KMS-11 (cell line): ENCODE results near the gene HNRNPH2.
A peak's percentile ranks its signal among the peaks of the same experiment; 100 is the strongest.

Experiments used
- H2AFZ ChIP-seq: fragments of 200-600 bp; sonication (generic); 2 replicates; pipeline ENCODE4 v1.6.1; 2016; ENCODE audit warnings: antibody characterized with exemption, mixed run types, low read depth
- H3K27ac ChIP-seq: fragments of 200-600 bp; sonication (generic); 2 replicates; pipeline ENCODE4 v1.6.1; 2016; ENCODE audit warnings: mild to moderate bottlenecking, mixed run types
- H3K27me3 ChIP-seq: fragments of 200-600 bp; sonication (generic); 2 replicates; pipeline ENCODE4 v1.6.1; 2017; ENCODE audit warnings: mild to moderate bottlenecking, low read depth, mixed run types, moderate library complexity; ENCODE audit not compliant: insufficient read depth
- H3K36me3 ChIP-seq: fragments of 200-600 bp; sonication (generic); 2 replicates; pipeline ENCODE4 v1.6.1; 2017; ENCODE audit warnings: mild to moderate bottlenecking, mixed run types; ENCODE audit not compliant: insufficient read depth
- H3K4me1 ChIP-seq: fragments of 200-600 bp; sonication (generic); 2 replicates; pipeline ENCODE4 v1.6.1; 2016; ENCODE audit warnings: mild to moderate bottlenecking, low read depth, mixed run types; ENCODE audit not compliant: poor library complexity, severe bottlenecking
- H3K4me2 ChIP-seq: fragments of 200-600 bp; sonication (generic); 2 replicates; pipeline ENCODE4 v1.7.0; 2016; ENCODE audit warnings: mild to moderate bottlenecking, mixed run types
- H3K4me3 ChIP-seq: fragments of 200-600 bp; sonication (generic); IDR thresholded peaks from 2 replicates; pipeline ENCODE4 v1.6.1; 2017; ENCODE audit warnings: low read depth, low read length, mixed read lengths; ENCODE audit not compliant: insufficient read depth
- H3K79me2 ChIP-seq: fragments of 200-600 bp; sonication (generic); 2 replicates; pipeline ENCODE4 v1.6.1; 2016; ENCODE audit warnings: low read depth, mixed run types; ENCODE audit not compliant: insufficient read depth
- H3K9ac ChIP-seq: fragments of 200-600 bp; sonication (generic); 2 replicates; pipeline ENCODE4 v1.6.1; 2016; ENCODE audit warnings: mild to moderate bottlenecking, mixed run types
- H4K20me1 ChIP-seq: fragments of 200-600 bp; sonication (generic); 2 replicates; pipeline ENCODE4 v1.6.1; 2016; ENCODE audit warnings: mild to moderate bottlenecking, mixed run types; ENCODE audit not compliant: insufficient read depth
- TF ChIP-seq, protein P1 (sequence below): fragments of 200-600 bp; sonication (generic); conservative IDR thresholded peaks from 2 replicates; pipeline ENCODE4 v1.6.1; 2017; ENCODE audit warnings: low read depth, mild to moderate bottlenecking, antibody characterized with exemption, low read length, moderate library complexity, mixed read lengths

The HNRNPH2 gene

DNA sequence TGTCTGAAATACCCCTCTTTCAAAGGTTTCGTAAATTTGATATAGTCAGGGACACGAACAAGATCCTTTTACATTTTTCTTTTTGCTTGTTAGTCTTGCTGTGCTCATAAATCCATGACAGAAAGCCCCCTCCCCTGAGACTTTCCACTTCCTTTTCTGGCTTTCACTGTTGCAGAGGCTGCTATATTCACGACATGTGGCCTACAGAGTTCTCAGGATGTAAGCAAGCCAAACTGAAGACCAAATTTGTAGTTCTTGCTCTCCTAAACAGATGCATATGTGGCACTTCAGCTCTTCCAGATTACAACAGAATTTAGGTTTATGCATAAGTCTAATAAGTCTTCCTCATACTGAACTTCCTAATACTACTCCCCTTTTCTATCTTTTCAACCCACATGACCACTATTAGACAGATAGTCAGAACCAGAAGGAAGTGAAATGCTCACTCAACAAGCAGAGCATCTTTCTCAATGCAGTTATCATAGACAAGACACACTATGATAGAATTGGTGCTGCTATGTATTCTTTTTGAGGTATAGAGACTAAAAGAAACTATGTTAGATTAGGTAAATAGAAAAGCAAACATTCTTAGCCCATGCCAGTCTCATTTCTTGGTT lies 37.0 kb upstream of the HNRNPH2 start:
- Histone ChIP-seq H3K27me3 (no peaks in the 10 kb centered on the region), H3K36me3 (no peaks in the 10 kb centered on the region), H3K4me2 (no peak overlapping the region), H3K27ac (no peak overlapping the region), H3K9ac (no peak overlapping the region), H3K79me2 (no peaks in the 10 kb centered on the region), H4K20me1 (no peaks in the 10 kb centered on the region), H3K4me3 (no peak overlapping the region), H2AFZ (no peak overlapping the region), H3K4me1 (no peaks in the 10 kb centered on the region)
- TF ChIP-seq, protein P1, sequence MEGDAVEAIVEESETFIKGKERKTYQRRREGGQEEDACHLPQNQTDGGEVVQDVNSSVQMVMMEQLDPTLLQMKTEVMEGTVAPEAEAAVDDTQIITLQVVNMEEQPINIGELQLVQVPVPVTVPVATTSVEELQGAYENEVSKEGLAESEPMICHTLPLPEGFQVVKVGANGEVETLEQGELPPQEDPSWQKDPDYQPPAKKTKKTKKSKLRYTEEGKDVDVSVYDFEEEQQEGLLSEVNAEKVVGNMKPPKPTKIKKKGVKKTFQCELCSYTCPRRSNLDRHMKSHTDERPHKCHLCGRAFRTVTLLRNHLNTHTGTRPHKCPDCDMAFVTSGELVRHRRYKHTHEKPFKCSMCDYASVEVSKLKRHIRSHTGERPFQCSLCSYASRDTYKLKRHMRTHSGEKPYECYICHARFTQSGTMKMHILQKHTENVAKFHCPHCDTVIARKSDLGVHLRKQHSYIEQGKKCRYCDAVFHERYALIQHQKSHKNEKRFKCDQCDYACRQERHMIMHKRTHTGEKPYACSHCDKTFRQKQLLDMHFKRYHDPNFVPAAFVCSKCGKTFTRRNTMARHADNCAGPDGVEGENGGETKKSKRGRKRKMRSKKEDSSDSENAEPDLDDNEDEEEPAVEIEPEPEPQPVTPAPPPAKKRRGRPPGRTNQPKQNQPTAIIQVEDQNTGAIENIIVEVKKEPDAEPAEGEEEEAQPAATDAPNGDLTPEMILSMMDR = no peak

DNA sequence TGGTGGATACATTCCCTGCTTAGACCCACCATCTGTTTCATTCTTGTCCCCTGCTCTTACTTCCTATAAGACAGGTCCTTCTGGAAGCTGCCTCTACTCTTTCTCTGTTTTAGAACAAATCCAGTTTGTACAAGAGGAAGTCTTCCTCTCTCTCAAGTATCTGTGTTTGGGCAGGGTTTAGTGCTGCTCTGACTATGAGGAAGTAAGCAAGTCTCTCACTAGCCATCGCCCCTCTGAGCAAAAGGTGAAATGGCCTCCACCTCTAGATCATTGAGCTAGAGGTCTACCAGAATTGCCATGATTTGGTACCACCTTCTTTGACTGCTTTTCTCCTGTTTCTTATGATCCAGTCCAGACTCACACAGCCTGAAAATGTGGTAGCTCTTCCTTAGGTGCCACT lies 30.5 kb upstream of the HNRNPH2 start:
- Histone ChIP-seq H3K27ac (no peak overlapping the region), H3K9ac (no peak overlapping the region), H3K4me1 (peaks cover under 1% of the 10 kb centered on the region), H2AFZ (no peak overlapping the region), H3K4me2 (no peak overlapping the region), H3K27me3 (no peaks in the 10 kb centered on the region), H4K20me1 (no peaks in the 10 kb centered on the region), H3K36me3 (no peaks in the 10 kb centered on the region), H3K4me3 (no peak overlapping the region), H3K79me2 (no peaks in the 10 kb centered on the region)
- TF ChIP-seq, protein P1 = no peak

DNA sequence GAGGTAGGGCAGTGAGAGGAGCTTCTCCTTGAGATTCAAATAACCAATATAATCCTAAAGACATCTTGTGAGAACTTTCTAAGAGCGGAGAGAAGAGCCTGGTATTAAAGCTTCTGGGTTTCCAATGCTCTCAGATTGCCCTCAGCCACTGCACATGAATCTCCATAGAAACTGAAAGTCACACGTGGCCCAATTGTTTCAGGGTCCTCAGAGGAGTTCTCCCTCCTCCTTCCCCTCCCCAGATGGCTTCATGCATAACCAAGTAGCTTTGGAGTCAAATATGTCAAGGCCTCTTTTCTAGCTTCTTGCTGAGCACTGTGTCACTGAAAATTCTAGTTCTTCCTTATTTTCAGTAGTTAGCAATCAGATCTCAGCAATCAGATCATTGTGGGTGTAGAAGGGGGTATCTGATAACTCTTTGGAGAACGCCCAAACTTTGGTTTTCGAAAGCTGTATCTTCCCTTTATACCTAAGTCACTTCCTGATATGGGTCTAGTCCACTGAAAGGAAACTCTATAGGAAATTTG lies 24.3 kb upstream of the HNRNPH2 start:
- Histone ChIP-seq H3K9ac (peak overlapping the region; percentile 27; the same call in 1 of the 2 replicates), H3K27me3 (no peaks in the 10 kb centered on the region), H2AFZ (peak overlapping the region; percentile 75), H3K4me1 (peaks cover 16% of the 10 kb centered on the region), H3K36me3 (no peaks in the 10 kb centered on the region), H3K4me3 (no peak overlapping the region), H4K20me1 (no peaks in the 10 kb centered on the region), H3K27ac (peak overlapping the region; percentile 38; the same call in 1 of the 2 replicates), H3K79me2 (no peaks in the 10 kb centered on the region), H3K4me2 (peak overlapping the region; percentile 86)
- TF ChIP-seq, protein P1 = no peak

DNA sequence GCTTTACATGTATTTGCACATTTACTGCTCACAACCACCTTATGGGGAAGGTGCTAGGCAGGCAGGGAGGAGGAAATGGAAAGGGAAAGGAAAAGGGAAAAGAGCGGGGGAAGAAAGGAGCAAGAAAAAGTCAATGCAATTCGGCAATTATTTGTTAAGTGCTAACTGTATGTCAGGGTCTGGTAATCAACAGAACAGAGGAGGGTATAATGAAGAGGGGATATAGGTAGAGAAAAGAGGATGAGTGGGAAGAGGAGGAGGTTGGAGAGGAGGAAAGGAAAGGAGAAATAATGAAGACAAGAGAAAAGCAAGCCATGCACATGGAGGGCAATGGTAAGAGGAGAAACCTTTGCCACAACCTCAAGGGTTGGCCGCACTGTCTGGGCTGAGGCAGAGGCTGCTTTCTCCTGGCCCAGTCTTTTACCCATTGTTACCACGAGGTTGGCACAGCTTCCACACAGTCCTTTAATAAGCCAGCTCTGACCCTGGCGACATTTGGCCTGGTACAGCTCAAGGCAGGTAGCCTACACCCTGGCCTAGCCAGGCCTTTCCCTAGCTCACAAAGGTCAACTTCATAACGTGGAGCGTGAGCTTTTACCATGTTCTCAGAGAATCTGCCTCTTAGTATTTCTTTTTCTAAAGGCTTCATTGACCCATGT lies 22.9 kb upstream of the HNRNPH2 start:
- no peak overlapping the region for H3K4me2 ChIP-seq
- no peaks in the 10 kb centered on the region for H3K36me3 ChIP-seq
- H3K9ac ChIP-seq = no peak overlapping the region
- H3K4me3 ChIP-seq = no peak overlapping the region
- no peaks in the 10 kb centered on the region for H3K27me3 ChIP-seq
- TF ChIP-seq, protein P1 = no peak
- no peaks in the 10 kb centered on the region for H4K20me1 ChIP-seq
- peaks cover 16% of the 10 kb centered on the region for H3K4me1 ChIP-seq
- no peak overlapping the region for H2AFZ ChIP-seq
- no peaks in the 10 kb centered on the region for H3K79me2 ChIP-seq
- H3K27ac ChIP-seq = no peak overlapping the region
